HG03575 (cell line): Measurements from ENCODE around the gene BCL6.
A peak's percentile ranks its signal among the peaks of the same experiment; 100 is the strongest.

ENCODE experiments used
- ATAC-seq: cut with Tn5 transposase; IDR thresholded peaks from one replicate; pipeline ENCODE4 v1.9.1; 2021; ENCODE audit not compliant: unreplicated experiment, insufficient number of reproducible peaks, low FRiP score; ENCODE audit errors: extremely low read depth

Gene BCL6

DNA sequence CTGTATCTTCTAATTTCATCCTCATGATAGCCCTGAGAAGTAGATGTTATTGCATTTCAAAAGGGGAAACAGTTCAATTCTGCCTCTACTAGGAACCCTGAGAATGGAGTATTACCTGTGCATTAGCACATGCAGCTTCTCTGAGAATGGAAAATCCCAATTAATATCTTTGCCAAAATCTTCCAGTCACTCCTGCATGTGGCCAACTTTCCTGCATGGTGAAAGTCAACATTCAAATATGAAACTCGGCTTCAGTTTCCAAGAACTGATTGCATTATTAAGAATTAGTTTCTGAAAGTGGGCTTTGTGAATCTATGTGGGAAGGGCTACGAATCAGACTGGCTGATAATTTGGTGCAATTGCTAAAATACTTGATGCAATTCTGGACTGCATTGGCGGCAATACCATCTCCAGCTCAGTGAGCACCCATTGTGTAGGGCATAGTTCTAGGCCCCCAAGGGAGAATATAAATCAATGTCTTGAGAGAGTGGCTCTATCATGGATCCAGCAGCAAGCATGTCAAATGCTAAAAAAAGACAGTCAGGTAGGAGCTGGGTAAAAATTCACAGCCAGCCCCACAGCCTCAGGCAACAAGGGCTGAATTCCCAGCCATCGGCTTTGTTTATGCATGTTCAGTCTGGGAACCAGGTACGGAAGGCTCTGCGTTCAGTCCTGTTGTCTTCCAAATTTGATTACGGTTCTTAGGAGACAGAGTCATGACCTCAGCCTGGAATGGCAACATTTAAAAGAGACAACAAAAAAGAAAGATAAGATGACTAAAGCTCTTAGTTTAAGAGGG, 18.8 kb upstream of the BCL6 start:
- ATAC-seq: no peak

DNA sequence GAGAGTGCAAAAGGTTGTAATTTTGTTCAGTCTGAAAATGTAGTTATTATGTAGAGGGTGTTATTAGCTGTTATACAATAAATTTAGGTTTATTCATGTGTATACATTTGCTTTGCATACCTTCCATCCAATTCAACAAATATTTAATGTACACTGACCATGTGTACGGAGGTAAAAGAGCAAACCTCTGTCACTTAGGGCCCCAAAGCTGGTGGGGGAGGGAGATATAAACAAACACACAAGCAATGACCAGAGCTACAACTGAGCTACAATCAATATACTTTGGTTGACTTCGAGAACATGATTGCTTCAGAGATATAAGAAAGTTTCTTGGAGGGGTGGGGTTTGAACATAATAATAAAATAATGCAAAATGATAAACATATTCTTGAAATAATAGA, 17.5 kb upstream of the BCL6 start:
- ATAC-seq: no peak

DNA sequence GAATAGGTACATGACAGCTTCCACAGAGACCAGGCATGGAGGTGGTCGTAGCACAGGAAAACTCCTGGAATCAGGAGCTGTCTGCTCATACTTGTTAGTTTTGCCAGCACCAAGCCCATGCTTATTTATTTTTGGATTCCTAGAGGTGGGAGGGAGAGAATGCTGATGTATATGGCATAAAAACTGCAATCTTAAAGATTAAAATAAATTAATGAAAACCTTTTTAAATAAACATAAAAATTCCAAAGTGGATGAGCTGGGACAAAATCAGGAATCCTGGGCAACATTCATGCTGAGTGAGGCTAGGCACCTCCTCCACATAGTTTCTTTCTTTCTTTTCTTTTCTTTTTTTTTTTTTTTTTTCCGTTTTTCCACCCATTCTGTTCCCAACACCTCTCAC, 14.3 kb upstream of the BCL6 start:
- no peak for ATAC-seq

DNA sequence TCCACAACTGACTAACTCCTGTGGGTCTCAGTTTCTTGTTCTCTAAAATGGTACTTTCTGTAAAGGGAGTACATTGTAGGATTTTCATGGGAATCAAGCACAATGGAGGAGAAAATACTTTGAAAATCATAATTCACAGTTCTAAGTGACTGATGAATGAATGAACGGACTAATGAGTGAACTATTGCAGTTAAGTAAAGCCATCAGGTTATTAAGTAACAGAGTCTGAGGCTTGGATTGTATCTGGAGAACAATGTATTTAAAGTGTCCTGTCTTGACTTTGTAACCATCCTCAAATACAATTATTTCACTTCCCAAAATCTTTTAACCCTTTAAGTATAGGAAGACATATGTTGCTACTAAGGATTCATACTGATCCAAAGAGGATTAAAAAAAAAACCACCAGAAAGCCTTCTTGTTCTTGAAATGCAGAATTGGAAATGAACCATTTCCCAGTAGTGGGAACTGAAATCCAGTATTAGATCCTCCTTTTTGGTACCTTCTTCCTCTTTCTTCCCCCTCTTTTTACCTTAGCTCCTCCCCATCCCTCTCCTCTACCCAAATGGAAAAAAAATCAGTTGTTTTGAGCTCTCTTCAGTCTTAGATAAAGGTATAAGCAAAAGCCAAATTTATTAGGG, 13.2 kb upstream of the BCL6 start:
- ATAC-seq: no peak

DNA sequence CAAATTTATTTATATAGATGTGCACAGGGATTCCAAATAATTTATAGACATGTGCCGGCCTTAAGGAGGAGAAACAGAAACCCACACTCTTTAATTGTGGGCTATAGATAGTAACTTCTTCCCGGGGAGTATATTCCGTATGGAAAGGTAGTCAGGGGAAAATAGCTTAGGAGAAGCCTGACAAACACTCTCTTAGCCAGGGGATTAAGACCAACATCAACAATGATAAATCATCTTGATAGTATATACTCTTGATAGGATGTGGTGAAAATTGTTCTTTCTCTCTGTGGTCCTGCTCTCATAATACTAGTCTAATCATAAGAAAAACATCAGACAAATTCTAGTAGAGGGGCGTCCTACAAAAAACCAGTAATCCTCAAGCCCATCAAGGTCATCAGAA, 8.2 kb upstream of the BCL6 start:
- ATAC-seq: no peak

DNA sequence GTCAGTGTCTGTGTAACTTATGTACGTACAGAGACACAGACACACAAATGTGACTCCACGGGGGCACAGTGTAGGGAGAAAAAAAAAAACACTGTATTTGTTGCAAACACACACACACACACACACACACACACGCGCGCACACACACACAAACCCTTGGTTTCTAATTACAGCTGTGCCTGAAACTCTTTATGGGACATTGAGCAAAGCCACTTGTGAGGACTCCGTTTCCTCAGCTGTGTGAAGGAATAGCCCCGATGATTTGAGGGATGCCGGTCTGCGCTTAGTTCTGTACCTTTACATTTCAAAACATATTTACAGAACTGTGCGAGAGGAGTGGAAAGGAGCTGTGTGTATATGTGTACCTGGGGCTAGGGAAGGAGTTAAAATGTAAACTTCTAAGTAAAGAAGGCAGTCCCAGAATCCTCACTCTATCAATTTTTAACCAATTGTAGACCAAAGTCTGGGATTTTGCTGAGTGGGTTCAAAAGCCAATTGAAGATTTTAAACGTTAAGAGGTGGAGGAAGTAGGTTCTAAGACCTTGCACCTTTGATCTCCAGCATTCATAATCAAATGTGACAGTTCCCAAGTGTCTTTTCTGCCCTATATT, 5.3 kb upstream of the BCL6 start:
- no peak for ATAC-seq

DNA sequence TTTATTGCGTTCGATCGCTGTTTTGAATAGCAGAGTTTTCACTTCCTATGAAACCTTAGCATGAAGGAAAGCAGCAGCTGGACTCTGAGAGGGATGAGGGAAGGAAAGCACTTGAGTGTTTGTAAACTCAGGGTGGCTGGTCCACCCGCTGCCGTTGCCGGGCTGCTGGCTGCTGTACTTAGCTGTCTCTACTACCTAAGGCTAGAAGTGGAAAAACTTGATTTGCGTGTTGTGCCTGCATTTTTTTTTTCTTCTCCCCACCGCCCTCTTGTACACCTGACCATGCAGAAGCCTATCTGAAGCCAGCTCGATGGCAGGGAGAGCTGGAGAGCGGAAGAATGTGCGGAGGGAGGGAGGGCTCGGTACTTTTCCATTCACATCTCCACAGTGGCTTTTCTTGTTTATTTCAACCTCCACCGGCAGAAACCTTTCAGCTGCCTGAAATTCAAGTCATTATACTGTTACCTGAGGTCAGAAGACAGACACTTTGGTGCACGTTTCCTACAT, 4.8 kb upstream of the BCL6 start:
- no peak for ATAC-seq

DNA sequence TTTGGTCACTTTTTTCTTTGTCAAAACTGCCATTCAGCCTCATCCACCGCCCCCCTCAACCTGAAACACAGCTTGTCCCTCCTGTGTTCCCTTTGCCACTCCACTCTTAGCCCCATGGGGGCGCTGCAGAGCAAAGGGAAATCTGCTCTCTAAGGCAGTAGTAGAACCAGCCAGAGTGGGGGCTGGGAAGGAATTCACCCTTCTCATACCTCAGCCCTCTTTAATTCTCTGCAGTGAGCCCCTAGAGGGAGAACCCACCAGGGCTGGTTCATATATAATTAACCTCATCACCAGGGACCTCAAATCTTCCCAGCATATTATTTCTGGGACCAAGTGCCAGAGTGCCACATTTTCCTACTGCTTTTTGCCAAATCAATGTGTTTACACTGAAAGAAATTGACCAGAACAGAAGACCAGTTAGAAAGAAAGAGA, 2.8 kb upstream of the BCL6 start:
- peak; percentile 43 for ATAC-seq

DNA sequence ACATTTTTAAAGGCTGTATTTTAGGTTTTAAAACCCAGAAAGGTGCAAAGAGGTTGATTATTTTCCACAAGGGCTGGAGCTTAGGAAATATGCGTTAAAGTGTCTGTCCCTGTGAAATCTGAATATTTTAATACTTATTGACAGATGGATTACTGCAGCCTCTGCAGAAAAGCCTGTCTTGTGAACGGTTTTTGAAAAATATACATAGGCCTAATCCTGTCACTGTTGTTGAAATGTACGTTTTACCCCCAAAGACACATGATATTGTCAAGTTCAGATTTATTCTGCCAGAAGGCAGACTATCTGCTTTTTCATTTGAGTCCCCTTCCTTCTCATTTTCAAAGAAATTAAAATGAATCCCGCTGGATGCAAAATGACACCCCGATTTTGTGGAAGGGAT, 2.2 kb upstream of the BCL6 start:
- no peak for ATAC-seq

DNA sequence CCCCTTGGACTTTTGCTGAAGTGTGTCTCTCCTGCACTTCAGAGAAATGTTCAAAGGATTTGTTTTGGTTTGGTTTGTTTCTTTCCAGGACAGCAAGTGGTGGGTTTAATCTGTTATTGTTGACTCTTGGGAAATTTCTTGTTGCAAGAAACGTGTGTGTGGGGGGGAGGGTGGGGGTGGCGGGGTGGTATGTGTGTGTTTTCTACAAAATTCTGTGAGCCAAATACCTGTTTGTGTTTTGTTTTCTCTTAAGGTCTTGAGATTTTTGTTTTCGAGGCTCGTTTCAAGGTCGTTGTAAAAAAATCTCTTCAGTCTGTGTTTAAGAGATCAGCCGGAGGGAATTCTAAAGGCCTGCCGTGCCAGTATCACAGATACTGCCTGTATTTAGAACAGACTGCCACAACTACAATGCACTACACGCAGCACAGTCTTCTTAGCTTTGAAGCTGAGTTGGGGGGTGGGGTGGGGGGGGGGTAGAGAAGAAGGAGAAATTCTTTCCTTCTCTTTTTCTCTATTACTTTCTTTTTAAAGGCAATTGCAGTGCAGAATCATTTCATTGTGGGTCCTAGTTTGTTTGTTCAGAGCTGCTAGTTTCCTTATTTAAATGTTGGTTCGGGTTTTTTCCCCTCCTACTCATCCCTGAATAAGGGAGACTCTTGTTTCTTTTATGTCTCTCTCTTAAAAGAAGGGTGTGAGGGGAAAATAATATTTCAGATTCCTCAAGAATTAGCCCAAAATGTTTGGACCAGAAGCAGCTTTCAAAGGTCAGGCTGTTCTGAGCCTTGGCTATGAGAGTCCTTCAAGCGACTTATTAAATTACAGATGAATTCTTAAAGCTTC, 1.4 kb upstream of the BCL6 start:
- ATAC-seq: no peak

DNA sequence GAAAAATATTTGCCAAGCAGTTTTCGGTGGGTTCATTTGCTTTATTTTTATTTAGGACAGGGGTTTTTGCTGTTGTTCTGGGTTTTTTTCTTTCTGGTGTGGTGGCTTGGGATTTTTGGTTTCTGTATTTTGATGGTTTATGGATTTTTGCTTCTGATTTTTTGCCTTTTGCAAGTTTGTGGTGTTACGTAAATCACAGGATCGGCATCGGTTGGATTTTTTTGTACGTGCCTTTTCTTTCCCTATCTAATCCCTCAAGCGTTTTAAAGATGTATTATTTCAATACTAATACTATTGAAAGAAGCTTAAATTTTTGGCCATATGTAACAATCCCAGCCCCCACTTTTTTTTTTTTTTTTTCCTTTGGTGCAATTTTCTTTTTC, 782 bp upstream of the BCL6 start:
- no peak for ATAC-seq

DNA sequence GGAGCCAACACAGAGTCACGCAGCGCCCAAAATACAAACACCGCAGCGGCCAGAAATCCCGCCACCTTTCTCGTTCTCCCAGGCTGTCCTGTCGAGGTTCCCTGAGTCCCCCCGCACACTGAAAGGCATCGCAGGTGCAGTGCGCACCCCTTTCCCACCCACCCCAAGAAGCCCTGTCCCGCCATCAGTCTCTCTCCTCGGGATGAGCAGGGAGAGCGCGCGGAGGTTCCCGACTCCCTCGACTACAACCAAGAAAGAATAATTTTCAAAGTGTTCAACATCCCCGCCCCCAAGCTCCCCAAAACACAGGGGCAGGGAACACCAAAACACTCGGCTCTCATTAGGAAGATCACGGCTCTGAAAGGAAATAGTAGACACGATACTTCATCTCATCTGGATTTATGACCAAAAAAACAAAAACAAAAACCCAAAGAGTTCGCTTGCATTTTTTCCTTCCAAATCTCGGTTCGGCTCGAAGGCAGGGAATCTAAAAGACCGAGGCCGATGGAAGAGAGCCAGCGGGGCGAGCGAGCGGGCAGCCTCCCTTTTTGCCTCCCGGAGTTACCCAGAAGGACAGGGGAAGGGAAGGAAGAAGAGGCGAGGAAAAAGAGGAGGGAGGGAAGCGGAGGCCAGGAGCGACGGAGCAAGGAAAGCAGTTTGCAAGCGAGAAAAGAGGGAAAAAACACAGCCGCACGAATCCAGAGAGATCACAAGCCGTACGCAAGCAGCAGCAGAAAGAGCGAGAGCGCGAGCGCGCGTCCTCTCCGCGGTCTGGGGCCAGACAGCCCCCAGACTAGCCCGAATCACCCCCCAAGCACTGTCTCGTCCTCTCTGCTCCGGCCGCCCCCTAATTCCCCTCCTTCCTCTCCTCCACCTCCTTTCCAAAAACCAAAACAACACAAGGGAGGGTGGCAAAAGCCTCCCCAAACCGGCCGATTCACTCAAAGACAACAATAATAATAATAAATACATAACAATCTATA, 808 bp downstream of the BCL6 start:
- no peak for ATAC-seq

DNA sequence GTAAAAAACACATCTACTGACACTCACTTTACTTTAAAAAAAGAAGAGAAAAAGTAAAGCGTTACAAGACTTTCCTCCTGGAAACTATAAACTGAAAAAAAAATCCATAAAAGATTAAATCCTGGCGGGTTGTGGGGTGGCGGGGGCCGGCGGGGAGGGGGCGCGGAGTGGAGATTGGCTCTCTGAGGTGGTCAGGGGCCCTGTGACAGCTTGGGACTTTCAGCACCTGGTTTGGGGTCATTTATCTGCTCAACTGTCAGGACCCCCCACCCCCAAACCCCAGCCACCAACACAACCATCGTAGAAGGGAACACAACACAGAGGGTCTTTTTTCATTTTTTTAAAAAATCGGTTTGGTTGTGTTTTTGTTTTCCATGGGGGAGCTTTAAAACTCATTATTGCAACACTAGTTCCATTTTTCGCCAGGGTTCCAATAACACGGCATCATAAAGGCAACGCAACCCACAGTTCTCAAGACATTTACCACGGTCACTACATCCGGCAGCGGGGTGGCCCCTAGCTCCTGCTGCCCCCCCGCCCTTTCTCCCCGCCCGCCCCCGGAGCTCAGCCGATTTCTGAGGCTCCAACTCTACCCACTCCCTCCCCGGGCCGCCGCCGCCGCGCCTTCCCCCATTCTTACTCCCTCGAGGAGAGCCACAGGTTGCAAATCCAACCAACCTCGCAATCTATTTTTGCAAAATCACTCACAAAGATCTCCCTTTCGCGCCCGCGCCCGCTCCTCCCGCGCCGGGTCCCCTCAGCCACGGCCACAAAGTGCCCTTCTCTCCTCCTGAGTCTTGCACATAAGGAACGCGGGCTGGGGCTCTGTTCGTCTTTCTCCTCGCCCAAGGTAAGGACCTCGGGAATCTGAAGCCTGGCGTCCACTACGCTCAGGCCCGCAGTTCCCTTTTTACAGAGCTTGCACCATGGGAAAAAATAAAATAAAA, 1.8 kb downstream of the BCL6 start:
- ATAC-seq: no peak

DNA sequence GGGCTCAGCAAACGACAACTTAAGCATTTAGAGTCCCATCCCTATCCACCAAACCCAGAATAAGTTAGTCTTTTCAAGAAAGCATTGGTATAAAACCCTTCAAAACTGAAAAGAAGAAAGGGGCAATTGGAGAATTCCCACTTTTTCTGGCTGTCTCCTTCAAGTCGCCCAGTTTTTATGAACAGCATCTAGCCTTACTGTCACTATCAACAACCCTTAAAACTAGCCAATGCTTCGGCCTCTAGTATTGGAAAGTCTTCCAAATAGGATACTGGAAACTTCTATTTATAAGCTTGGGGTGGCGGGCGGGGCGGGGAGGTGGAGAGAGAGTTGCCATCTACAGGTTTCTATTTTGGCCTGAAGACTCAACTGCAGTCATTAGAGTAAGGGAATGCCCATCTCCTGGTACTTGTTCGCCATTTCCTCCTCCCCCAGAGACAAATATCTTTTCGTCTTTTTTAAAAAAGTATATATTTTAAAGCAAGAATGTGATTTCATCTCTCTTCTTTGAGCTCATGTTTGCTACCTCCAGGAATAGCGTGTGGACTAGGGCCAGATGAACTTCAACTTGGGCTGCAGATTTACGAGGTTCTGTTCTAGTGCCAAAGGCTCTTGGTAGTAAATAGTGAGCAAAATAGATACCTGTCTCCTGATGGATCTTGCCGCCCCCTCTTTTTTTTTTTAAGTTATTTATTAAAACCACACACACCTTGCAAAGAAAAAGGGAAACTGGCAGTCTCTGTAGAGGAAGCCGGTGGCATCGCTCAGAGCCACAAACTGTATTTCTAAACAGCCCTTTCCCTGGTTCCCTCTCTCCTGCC, 2.7 kb downstream of the BCL6 start:
- no peak for ATAC-seq

DNA sequence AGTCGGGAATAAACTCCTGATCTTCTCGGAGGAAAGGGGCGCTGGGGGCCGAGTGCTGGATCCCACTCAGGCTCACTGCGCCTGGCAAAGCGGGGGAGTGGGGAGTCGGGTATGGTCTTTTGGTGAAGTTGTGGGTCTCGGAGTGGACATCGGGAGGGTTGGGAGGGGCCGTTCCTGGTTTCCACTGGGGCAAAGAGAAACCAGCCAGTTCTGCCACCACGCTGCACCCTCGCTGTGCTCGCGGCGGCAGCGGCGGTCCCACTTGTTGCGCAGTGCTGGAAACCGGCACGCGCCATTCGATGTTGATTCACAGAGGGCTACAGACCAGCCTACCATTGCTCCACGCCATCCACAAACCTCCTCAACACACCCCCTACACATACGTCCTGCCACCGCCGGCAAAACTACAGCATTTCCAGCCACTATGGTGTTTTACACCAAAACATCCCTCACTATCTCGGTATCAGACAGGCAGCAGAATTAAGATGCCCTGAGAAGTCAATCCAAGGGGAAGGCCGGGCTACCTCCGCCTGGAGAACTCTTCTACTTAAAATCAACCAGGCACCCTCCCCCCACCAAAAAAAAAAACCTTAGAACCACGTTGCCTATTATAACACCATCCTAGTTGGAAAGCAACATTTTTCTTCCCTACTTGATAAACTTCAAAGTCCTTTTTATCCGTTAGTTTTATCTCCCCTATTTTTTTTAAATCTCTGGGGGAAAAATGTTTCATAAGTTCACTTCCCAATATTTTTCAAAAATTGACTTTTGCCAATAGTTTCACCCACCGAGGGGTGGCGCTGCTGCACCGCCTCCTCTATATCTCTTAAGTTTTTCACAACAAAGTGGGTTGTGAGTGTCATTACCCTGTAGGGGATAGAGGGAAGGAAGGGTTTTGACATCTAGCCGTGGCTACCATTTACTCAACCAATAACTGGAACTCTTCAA, 3.6 kb downstream of the BCL6 start:
- no peak for ATAC-seq
